Astrocyte of the spinal cord (primary cell): ENCODE measurements around the gene DDX3X.
"Not testable (repeated sequence)": the region's sequence is repeated elsewhere in the genome, so short reads cannot be mapped to it uniquely, and the experiment has no call there.

ENCODE experiments used
- DNase-seq: peaks from one replicate; pipeline ENCODE4 v3.0.0; 2011; ENCODE audit warnings: low read depth, low spot score
- H3K4me3 ChIP-seq: 2 replicates; pipeline ENCODE4 v1.5.1; 2011; ENCODE audit warnings: low read depth, mild to moderate bottlenecking, low read length, moderate library complexity
- in situ Hi-C: cut with HindIII; loops from 2 replicates; pipeline ENCODE4 v1.10.0; 2017; ENCODE audit warnings: low sequenced_read_pairs
- TF ChIP-seq, protein P1 (sequence below): IDR thresholded peaks from 2 replicates; pipeline ENCODE4 v1.5.1; 2012; ENCODE audit warnings: low read depth, mild to moderate bottlenecking, low read length, inconsistent platforms

DDX3X gene

DNA sequence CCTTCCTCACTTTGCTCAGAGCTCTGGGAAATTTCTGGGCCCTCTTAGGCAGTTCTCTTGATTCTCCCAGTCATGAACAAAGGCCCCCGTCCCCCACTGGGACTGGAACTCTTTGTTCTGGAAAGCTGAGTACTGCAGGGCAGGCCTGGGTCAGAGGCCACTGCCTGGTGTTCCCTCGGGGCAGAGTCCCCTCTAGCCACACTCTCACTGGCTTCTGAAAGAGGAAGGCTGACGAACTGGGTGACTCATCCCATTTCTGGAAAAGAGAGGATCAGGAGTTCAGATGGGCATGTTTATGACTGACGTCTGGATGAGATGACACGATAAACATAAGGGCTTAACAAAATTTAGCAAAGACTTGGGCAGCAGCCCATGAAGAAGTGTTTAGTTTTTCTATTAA, 47.7 kb downstream of the DDX3X start:
- peak; percentile 73 for DNase-seq
- in situ Hi-C loops: no loop called here
- TF ChIP-seq, protein P1, sequence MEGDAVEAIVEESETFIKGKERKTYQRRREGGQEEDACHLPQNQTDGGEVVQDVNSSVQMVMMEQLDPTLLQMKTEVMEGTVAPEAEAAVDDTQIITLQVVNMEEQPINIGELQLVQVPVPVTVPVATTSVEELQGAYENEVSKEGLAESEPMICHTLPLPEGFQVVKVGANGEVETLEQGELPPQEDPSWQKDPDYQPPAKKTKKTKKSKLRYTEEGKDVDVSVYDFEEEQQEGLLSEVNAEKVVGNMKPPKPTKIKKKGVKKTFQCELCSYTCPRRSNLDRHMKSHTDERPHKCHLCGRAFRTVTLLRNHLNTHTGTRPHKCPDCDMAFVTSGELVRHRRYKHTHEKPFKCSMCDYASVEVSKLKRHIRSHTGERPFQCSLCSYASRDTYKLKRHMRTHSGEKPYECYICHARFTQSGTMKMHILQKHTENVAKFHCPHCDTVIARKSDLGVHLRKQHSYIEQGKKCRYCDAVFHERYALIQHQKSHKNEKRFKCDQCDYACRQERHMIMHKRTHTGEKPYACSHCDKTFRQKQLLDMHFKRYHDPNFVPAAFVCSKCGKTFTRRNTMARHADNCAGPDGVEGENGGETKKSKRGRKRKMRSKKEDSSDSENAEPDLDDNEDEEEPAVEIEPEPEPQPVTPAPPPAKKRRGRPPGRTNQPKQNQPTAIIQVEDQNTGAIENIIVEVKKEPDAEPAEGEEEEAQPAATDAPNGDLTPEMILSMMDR: no peak
- H3K4me3 ChIP-seq: no peak overlapping the region

DNA sequence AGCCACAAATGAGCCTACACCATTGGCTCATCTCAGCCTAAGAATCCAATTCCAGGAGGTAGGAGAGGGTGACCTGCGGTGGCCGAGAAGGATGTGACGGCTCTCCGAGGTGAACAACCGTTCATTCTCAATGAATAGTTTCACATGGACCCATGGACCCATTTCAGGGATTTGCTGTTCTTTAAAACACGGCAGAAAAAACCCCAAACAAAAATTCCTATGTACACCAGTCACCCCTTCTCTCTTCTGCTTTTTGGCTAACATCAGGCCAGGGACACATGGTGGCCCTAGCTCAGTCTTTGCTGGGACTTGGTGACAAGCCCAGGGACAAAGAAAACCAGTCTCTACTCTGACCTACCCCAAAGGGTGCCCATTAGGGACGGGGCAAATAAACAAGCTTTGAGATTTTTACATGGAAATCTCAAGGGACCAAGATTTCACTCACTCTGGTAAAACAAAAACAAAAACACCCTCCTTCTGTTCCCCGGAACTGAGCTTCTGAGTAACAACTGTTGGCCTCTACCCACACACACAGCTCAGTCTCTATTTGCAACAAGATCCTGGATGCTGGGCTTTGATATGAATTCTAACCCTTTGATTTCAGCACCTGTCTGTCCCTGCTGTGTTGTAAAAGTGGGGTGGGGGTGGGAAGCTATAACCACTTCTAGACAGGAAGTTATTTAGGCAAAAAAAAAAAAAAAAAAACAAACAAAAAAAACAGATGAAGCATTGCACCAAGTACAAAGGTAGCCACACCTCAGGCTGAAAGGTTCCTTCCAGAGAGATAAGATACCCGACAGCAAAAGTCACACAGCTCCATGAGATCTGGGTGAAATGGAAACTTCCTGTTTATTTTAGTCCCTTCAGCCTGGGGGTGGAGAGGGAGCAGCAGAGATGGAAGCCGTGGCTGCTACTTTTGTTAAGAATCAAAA, 49.0 kb downstream of the DDX3X start:
- in situ Hi-C loops: no loop called here
- no peak overlapping the region for H3K4me3 ChIP-seq
- peak; percentile 34 for DNase-seq
- TF ChIP-seq, protein P1: no peak

DNA sequence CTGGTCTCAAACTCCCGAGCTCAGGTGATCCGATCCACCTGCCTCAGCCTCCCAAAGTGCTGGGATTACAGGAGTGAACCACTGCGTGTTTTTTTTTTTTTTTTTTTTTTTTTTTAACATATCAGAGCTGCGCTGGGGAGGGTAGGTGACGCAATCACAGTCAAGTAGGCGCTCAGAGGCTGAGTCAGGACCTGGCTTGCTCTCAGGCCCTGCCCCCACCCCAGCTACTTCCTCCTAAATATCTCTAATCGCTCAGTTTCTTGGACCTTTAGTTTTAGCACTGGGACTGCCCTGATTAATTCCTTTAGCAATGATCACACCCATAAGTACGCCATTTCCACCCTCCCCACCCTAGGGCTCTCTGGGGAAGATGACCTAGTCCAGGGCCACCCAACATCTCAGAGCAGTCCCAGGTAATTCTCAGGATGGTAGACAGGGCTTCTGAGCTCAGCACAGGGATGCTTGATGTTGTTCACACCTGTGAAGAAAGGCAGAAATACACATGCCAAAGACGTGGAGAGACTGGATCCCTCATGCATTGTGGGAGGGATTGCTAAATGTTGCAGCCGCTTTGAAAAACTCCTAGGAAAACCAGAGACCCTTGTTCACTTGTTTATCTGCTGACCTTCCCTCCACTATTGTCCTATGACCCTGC, 50.2 kb downstream of the DDX3X start:
- H3K4me3 ChIP-seq: no peak overlapping the region
- in situ Hi-C loops: no loop called here
- peak; percentile 58 for DNase-seq
- TF ChIP-seq, protein P1: no peak

DNA sequence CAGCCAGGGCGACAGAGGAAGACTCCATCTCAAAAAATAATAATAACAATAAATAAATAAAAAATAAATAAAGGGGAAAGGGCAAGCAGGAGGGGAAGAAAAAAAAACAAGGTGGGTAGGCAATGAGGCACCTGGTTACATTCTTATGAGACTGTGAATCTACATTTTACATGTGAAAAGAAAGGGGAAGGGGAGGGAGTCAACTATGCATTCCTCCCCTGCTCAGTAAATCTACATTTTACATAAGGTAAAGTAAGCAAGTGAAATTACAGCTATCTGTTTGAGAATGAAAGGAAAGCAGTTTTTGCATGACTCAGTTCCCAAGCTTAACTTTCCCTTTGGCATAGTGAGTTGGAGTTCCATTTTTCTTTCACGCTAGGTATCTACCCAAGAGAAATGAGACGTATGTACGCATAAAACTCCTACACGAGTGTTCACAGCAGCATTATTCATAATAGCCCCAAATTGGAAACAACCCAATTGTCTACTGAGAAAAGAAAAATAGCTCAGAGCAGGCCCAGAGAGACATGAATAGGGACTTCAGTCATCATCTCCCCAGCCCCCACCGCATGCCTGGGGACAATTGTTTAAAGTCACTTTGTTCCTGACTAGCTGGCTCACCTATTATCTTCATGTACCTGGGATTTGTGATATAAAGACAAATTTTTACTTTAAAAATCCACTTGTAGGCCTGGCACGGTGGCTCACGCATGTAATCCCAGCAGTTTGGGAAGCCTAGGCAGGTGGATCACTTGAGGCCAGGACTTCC, 52.4 kb downstream of the DDX3X start:
- TF ChIP-seq, protein P1: no peak
- no peak overlapping the region for H3K4me3 ChIP-seq
- DNase-seq: no peak
- in situ Hi-C loops: no loop called here

DNA sequence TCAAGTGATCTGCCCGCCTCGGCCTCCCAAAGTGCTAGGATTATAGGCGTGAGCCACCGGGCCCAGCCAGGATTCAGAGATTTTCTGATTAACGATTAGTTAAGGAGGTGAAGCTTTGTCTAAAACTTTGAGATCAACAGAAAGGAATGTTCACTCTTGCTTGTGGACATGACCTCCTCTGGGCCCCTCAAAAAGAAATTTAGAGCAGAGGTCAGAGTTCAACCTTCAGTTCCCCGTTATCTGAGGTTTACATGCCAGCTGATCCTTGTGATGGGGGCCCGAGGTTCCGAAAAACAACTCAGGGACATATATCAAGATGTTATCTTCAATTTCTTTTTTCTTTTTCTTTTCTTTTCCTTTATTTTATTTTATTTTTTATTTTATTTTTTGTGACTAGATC, 54.6 kb downstream of the DDX3X start:
- DNase-seq: no peak
- TF ChIP-seq, protein P1: no peak
- no peak overlapping the region for H3K4me3 ChIP-seq
- in situ Hi-C loops: no loop called here

DNA sequence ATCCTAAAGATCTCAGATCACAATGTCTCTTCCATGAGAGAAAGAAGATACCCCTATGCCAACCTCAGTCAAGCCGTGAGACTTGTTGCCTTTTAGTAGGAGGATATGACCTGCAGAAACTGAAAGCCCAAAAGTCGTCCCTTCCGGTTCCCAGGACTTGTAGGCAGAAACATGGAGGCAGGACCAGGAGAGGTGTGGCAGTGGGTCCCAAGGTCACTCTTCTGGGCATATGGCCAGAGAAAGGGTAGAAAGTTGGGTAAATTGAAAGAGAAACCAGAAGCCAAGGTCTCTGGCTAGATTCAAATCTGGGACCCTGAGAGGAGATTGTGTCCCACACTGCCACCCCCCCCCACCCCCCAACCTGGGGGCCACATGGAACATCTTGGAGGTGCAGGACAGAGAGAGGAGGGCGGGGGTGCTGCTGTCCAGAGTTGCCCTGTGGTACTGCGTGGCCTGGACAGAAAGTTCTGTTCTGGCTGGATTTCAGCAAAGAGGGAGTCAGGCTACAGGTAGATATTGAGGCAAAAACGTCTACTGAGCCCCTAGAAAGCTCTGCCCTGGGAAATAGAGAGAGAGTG, 55.4 kb downstream of the DDX3X start:
- TF ChIP-seq, protein P1: no peak
- no peak overlapping the region for H3K4me3 ChIP-seq
- DNase-seq: no peak
- in situ Hi-C loops: no loop called here

DNA sequence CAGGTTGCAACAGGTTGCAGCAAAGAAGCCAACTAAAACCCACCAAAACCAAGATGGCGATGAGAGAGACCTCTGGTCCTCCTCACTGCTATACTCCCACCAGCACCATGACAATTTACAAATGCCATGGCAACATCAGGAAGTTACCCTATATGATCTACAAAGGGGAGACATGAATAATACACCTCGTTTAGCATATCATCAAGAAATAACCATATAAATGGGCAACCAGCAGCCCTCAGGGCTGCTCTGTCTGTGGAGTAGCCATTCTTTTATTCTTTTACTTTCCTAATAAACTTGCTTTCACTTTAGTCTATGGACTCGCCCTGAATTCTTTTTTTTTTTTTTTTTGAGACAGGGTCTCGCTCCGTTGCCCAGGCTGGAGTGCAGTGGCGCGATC, 56.6 kb downstream of the DDX3X start:
- H3K4me3 ChIP-seq, DNase-seq, in situ Hi-C loops: not testable (repeated sequence)
